Neutrophil (primary cell): ENCODE data around the gene HOXB3.

Source experiments
- H3K27ac ChIP-seq: fragments of 200-600 bp; sonication (generic); 2 replicates; pipeline ENCODE4 v1.5.1; 2016; ENCODE audit warnings: mild to moderate bottlenecking, moderate library complexity
- H3K27me3 ChIP-seq: fragments of 200-600 bp; sonication (generic); 2 replicates; pipeline ENCODE4 v1.6.0; 2016; ENCODE audit warnings: mild to moderate bottlenecking
- H3K36me3 ChIP-seq: fragments of 200-600 bp; sonication (generic); 2 replicates; pipeline ENCODE4 v1.5.1; 2017
- H3K4me1 ChIP-seq, 2 experiments: fragments of 200-600 bp in 1 of 2; sonication (generic) in 1 of 2; 1 replicate in 1 of 2; 2 replicates in 1 of 2; pipeline versions ENCODE4 v1.5.1 to v1.6.1; 2013 to 2016; ENCODE audit warnings: low read depth in 1 of 2, low read length in 1 of 2, mild to moderate bottlenecking in 1 of 2, moderate library complexity in 1 of 2; ENCODE audit not compliant: control insufficient read depth in 1 of 2, insufficient read depth in 1 of 2
- H3K4me3 ChIP-seq, 2 experiments: fragments of 200-600 bp in 1 of 2; sonication (generic) in 1 of 2; 1 replicate in 1 of 2; 2 replicates in 1 of 2; pipeline ENCODE4 v1.5.1; 2013 to 2016; ENCODE audit warnings: low read depth in 1 of 2, low read length in 1 of 2, mild to moderate bottlenecking in 1 of 2, moderate library complexity in 1 of 2
- H3K9me3 ChIP-seq: fragments of 200-600 bp; sonication (generic); 2 replicates; pipeline ENCODE4 v1.5.1; 2016
- CTCF ChIP-seq: fragments of 200-600 bp; sonication (generic); IDR thresholded peaks from 2 replicates; pipeline ENCODE4 v1.5.1; 2016; ENCODE audit warnings: antibody characterized with exemption

HOXB3 gene

GRCh38 chr17:48579760-48580554, 10.1 kb downstream of the HOXB3 start:
- Histone ChIP-seq H3K4me3 (no peak overlapping the region), H3K36me3 (no peaks in the 10 kb centered on the region), H3K9me3 (no peaks in the 10 kb centered on the region), H3K4me1 (peaks cover 3 to 4% of the 10 kb centered on the region in 2 experiments), H3K27ac (no peak overlapping the region), H3K27me3 (peaks cover 100% of the 10 kb centered on the region)
- TF ChIP-seq CTCF, result no peak

- H3K4me1 ChIP-seq, result peaks cover 0 to 4% of the 10 kb centered on the region in 2 experiments
- H3K36me3 ChIP-seq, result no peaks in the 10 kb centered on the region
- no peak for TF ChIP-seq CTCF
- peaks cover 100% of the 10 kb centered on the region for H3K27me3 ChIP-seq
- no peaks in the 10 kb centered on the region for H3K9me3 ChIP-seq
- no peak overlapping the region for H3K4me3 ChIP-seq
- no peak overlapping the region for H3K27ac ChIP-seq
Observed at GRCh38 chr17:48579471-48579759, 10.6 kb downstream of the HOXB3 start.

GRCh38 chr17:48578616-48579470, 11.2 kb downstream of the HOXB3 start:
- TF ChIP-seq CTCF, result no peak
- no peaks in the 10 kb centered on the region for H3K9me3 ChIP-seq
- no peak overlapping the region for H3K27ac ChIP-seq
- H3K27me3 ChIP-seq, result peaks cover 100% of the 10 kb centered on the region
- H3K4me3 ChIP-seq, result no peak overlapping the region
- peaks cover 0 to 4% of the 10 kb centered on the region in 2 experiments for H3K4me1 ChIP-seq
- no peaks in the 10 kb centered on the region for H3K36me3 ChIP-seq

GRCh38 chr17:48577946-48578615, 12.0 kb downstream of the HOXB3 start, which contains the start of gene HOXB4:
TSS of gene HOXB4 (minus strand) at chr17:48578350. CDS start at chr17:48578319, 31 bp downstream.
- no peak for TF ChIP-seq CTCF
- Histone ChIP-seq H3K4me1 (peaks cover 0 to 4% of the 10 kb centered on the region in 2 experiments), H3K9me3 (no peaks in the 10 kb centered on the region), H3K4me3 (no peak within 1 kb of the TSS), H3K27me3 (peaks cover 100% of the 10 kb centered on the region), H3K27ac (no peak within 1 kb of the TSS), H3K36me3 (no peaks in the 10 kb centered on the region)

GRCh38 chr17:48577330-48577945, 12.6 kb downstream of the HOXB3 start:
- H3K36me3 ChIP-seq, result no peaks in the 10 kb centered on the region
- no peaks in the 10 kb centered on the region for H3K9me3 ChIP-seq
- H3K27ac ChIP-seq, result no peak overlapping the region
- peaks cover 0 to 4% of the 10 kb centered on the region in 2 experiments for H3K4me1 ChIP-seq
- TF ChIP-seq CTCF, result no peak
- no peak overlapping the region for H3K4me3 ChIP-seq
- peaks cover 100% of the 10 kb centered on the region for H3K27me3 ChIP-seq
